Activated naive CD8-positive, alpha-beta T cell treated with anti-CD3 and anti-CD28 coated beads, Interleukin-2, amount 50 U/mL, for 24 hours (primary cell): ENCODE results near the gene TMEM273.

Experiments
- ATAC-seq: fragments of 150-1000 bp; cut with Tn5 transposase; one replicate; pipeline ENCODE4 v1.10.0; 2021
- DNase-seq: peaks from one replicate; pipeline ENCODE4 v3.0.0; 2021
- H3K27ac Mint-ChIP-seq: one replicate; pipeline ENCODE4 v1.8.0; 2021; ENCODE audit warnings: mild to moderate bottlenecking, mixed read lengths
- H3K27me3 Mint-ChIP-seq: one replicate; pipeline ENCODE4 v1.8.0; 2021; ENCODE audit warnings: mixed read lengths
- H3K36me3 Mint-ChIP-seq: one replicate; pipeline ENCODE4 v1.8.0; 2021; ENCODE audit warnings: low read depth, mixed read lengths
- H3K4me1 Mint-ChIP-seq: one replicate; pipeline ENCODE4 v1.8.0; 2021; ENCODE audit warnings: mixed read lengths
- H3K4me3 Mint-ChIP-seq: one replicate; pipeline ENCODE4 v1.8.0; 2021; ENCODE audit warnings: mild to moderate bottlenecking, moderate library complexity, mixed read lengths
- H3K9me3 Mint-ChIP-seq: one replicate; pipeline ENCODE4 v1.8.0; 2021; ENCODE audit warnings: mixed read lengths

Gene TMEM273

DNA sequence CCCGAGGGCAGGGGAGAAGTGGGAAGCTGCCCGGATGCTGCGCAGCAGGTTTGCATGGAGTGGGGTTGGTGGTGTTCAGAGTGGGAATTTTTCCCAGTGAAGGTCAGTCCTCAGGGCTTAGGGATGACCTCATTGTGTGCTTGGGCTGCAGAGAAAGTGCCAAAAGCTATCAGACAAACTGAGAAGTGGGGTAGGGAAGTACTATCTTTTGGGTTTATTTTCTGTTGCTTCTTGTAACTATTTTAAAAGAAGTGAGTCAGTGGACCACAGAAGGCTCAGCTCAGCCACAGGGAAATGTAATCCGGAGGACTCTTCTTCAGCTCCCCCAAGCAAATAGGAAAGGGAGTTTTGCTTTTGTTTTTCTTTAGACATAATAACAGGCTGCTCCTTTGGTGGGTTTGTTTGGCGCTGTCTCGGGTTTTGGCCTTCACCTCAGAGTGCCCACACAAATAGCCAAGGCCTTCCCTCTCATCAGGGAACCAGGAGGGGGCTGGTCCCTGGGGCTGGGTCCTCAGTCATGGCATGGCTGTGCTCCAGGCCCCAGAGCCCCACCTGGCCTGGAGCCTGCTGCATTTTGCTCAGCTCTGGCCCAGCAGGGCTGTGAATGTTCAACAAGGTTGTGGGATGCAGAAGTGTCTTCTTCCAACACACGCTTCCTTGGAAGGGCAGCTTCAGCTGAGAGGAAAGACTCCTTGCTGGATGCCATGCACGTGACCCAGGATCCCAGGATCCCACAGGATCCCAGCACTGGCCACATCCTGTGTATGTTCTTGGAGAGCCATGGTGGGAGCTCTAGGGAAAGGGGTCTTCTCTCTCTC is 49.0 kb downstream of the TMEM273 start:
- no peaks in the 10 kb centered on the region for H3K9me3 Mint-ChIP-seq
- no peak overlapping the region for H3K27ac Mint-ChIP-seq
- ATAC-seq (no peak), DNase-seq (no peak)
- H3K4me3 Mint-ChIP-seq: no peak overlapping the region
- H3K36me3 Mint-ChIP-seq: no peaks in the 10 kb centered on the region
- H3K27me3 Mint-ChIP-seq: peaks cover 7% of the 10 kb centered on the region
- H3K4me1 Mint-ChIP-seq: peaks cover 4% of the 10 kb centered on the region

DNA sequence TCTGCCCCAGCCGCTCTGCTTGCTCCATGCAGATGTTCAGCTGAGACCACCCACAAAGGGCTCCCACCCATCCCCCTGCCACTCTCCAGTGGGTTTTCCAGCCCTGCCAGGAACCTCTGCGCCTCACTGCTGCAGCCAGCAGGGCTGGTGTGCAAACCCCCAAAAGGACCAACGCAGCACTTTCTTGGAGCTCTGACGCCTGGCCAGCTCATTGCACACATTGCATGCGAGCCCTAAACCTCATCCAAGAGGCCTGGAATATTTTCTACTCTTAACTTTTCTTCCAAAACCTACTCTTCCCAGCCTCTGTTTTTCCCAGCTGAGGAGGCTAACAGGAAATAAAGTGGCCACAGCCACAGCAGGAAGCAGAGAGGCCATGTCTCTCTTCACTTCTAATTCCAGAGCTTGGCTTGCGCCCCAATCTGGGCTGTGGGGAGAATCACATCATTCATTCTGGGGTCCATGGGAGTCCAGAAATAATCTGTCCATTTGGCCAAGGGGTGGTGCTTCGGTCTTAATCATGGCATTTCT is 49.8 kb downstream of the TMEM273 start:
- H3K27me3 Mint-ChIP-seq: peaks cover 7% of the 10 kb centered on the region
- DNase-seq: no peak
- ATAC-seq: no peak
- H3K4me3 Mint-ChIP-seq: no peak overlapping the region
- H3K9me3 Mint-ChIP-seq: no peaks in the 10 kb centered on the region
- peaks cover 4% of the 10 kb centered on the region for H3K4me1 Mint-ChIP-seq
- no peaks in the 10 kb centered on the region for H3K36me3 Mint-ChIP-seq
- no peak overlapping the region for H3K27ac Mint-ChIP-seq

DNA sequence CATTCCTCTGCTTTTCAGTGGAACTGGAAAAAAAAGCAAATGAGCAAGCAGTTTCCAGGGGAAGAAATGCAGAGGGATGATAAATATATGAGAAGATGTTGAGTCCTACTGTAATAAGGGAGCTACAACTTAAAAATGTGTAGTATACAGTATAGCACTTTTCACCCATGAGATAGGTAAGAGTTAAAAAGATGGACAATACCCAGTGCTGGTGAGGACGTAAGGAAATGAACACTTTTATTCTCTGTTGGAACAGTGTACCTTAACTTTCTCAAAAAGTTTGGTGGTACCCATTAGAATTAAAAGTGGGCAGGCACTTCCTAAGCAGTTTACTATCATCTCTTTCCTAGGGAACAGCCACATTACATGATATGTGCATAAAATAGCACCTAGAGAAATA is 51.7 kb downstream of the TMEM273 start:
- DNase-seq: no peak
- peaks cover 4% of the 10 kb centered on the region for H3K4me1 Mint-ChIP-seq
- no peak overlapping the region for H3K27ac Mint-ChIP-seq
- no peaks in the 10 kb centered on the region for H3K9me3 Mint-ChIP-seq
- no peak overlapping the region for H3K4me3 Mint-ChIP-seq
- no peaks in the 10 kb centered on the region for H3K36me3 Mint-ChIP-seq
- peaks cover 4% of the 10 kb centered on the region for H3K27me3 Mint-ChIP-seq
- ATAC-seq: no peak

DNA sequence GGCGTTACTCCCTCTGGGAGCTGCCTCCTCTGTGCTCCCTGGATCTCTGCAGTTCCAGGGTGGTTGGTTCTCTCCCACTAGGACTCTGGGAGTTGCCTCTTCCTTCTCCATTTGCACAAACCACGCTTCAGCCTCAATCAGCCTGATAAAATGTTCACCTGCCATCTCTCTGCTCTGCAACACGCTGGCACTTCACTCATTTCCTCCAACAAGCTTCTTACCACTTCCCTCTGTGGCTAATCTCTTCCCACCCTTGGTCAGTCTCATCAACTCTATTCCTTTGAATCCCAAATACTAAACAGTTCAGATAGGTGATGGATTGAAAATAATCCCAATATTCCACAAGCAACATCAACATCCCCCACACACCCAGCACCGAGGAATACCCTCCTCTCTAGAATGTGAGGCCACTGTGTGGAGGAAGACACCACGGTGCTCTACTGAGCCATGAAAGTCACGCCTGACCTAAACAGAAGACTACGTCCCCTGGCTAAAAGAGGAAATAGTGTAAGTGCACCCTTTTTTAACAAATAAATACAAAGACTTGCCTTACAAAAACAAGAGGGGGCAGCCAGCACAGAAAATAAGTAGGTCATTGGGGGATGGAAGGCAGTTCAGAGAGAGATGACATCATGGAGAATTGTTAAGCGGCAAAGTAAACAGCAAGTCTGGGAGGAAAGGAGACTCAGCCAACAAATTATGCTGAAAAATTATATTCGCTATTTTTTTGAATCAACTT is 52.4 kb downstream of the TMEM273 start:
- Mint-ChIP-seq H3K9me3 (no peaks in the 10 kb centered on the region), H3K36me3 (no peaks in the 10 kb centered on the region), H3K4me3 (no peak overlapping the region), H3K27ac (no peak overlapping the region), H3K27me3 (peaks cover 3% of the 10 kb centered on the region), H3K4me1 (peaks cover 4% of the 10 kb centered on the region)
- no peak for DNase-seq
- no peak for ATAC-seq

DNA sequence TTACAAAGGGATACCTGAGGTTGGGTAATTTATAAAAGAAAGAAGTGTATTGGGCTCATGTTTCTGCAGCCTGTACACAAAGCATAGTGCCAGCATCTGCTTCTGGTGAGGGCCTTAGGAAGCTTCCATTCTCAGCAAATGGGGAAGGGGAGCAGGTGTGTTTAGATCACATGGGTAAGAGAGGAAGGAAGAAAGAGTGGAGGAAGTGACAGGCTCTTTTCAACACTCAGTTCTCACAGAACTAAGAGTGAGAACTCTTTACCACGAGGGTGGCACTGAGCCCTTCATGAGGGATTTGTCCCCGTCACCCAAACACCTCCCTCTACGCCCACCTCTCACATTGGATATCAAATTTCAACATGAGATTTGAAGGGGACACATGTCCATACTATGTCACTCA is 53.9 kb downstream of the TMEM273 start:
- H3K27me3 Mint-ChIP-seq: peaks cover 9% of the 10 kb centered on the region
- H3K4me1 Mint-ChIP-seq: peaks cover 4% of the 10 kb centered on the region
- H3K36me3 Mint-ChIP-seq: no peaks in the 10 kb centered on the region
- H3K4me3 Mint-ChIP-seq: no peak overlapping the region
- H3K27ac Mint-ChIP-seq: no peak overlapping the region
- no peak for ATAC-seq
- DNase-seq: no peak
- H3K9me3 Mint-ChIP-seq: no peaks in the 10 kb centered on the region

DNA sequence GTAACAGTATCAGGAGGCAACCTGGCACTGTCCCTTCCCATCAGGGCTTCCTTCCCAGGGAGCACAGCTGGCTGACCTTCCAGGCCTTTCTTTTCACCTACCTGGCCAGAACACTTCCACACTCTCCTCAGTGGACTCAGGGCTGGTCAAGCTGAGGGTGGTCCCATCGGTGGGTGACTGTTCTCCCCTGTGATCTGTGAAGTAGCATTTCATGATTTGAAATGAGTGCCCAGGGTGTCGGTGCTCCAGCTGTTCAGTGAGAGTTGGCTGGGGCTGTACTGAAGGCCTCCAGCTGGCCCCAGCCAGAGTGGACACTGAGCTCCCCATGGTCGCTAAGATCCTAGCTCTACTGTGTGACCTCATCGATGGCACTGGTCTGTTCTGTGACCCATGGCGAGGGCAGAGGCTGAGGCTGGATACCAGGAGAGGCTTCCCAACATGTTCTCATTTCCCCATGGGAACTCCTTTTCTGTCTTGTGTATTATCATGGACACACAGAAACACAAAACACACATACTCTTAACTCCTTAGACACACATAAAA is 54.4 kb downstream of the TMEM273 start, which contains the start of gene FAM170B:
Gene FAM170B (minus strand): TSS at position 316 of the 543 bp plus-strand sequence. CDS start 103 bp downstream, at position 213.
- H3K4me3 Mint-ChIP-seq: no peak within 1 kb of the TSS

DNA sequence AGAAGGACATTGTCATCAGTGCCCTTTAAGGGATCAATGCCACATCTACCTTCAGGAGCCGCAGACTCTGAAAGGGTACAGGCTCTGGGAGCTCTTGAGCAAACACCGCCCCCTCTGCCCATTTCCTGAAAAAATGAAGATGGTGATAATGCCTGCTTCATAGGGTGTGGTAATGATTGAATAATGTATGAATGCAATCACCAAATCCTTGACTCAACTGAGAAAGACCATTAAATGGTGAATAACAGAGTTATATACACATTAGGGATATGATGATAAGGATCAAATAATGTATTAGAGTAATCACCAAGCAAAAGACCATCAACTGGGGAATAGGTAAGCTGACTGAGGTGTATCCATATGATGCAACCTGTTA is 55.8 kb downstream of the TMEM273 start:
- Mint-ChIP-seq H3K9me3 (no peaks in the 10 kb centered on the region), H3K27me3 (peaks cover 22% of the 10 kb centered on the region), H3K27ac (no peak overlapping the region), H3K4me3 (no peak overlapping the region), H3K36me3 (no peaks in the 10 kb centered on the region), H3K4me1 (peaks cover 4% of the 10 kb centered on the region)
- DNase-seq (no peak), ATAC-seq (no peak)

More for the DNA sequence above, 54.4 kb downstream of the TMEM273 start, which contains the start of gene FAM170B:
- DNase-seq: no peak
- Mint-ChIP-seq H3K4me1 (peaks cover 4% of the 10 kb centered on the region), H3K36me3 (no peaks in the 10 kb centered on the region), H3K27ac (no peak within 1 kb of the TSS), H3K9me3 (no peaks in the 10 kb centered on the region), H3K27me3 (peaks cover 14% of the 10 kb centered on the region)
- no peak for ATAC-seq

DNA sequence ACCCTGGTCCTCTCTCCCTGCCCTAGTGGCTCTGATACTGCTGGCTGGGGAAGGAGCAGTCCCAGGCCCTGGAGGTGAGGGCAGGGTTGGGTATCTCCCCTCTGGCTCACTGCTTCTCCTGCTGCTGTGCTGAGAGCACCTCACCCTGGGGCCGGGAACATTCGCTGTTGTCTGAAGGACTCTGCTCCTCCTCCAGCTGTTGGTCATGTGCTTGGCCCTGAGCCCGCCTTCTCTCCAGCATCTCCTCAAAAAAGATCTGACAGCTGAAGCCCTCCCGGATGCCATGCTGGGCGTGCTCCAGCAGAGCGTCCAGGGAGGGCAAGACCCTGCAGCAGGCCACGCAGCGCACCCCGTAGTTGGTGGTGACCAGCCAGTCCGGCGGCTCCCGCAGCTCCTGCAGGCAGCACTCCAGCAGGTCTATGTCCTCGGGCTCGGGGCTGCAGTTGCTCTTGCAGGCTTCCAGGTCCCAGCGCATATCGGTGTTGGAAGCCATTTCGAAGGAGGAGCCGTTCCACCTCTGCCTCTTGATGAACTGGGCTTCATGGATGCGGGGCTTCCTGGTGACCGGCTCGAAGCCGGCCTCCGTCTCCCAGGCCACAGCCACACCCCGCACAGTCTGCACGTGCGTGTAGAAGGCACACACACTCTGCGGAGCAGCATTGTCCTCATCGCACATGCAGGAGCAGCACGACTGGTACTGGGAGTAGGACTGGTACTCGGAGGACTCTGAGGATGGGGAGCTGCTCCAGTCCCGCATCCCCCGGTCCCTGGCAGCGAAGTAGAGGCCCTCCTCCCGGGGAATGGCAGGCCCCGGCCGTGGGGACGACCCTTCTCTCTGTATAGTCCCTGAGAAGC is 56.5 kb downstream of the TMEM273 start:
- Mint-ChIP-seq H3K4me1 (peaks cover 4% of the 10 kb centered on the region), H3K9me3 (no peaks in the 10 kb centered on the region), H3K27ac (no peak overlapping the region), H3K36me3 (no peaks in the 10 kb centered on the region), H3K4me3 (no peak overlapping the region), H3K27me3 (peaks cover 22% of the 10 kb centered on the region)
- DNase-seq: no peak
- no peak for ATAC-seq

DNA sequence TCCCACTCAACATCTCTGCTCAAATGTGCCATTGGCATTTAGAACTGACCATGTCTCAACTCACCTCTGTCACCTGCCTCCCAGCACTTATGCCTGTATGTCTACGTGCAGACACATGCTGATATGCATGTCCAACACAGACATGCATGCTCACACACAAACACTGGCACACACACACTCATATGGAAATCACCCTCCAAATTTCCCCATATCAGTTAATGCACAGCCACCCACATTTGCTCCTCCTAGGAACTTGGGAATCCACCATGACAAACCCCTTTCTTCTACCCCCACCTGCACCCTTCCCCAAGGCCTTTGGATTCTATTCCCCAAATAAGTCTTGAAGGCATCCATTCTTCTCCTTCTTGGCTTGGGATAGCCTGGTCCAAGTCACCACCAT is 58.8 kb downstream of the TMEM273 start:
- no peak overlapping the region for H3K27ac Mint-ChIP-seq
- H3K4me3 Mint-ChIP-seq: no peak overlapping the region
- H3K36me3 Mint-ChIP-seq: no peaks in the 10 kb centered on the region
- H3K4me1 Mint-ChIP-seq: no peaks in the 10 kb centered on the region
- H3K9me3 Mint-ChIP-seq: no peaks in the 10 kb centered on the region
- DNase-seq: no peak
- H3K27me3 Mint-ChIP-seq: peaks cover 19% of the 10 kb centered on the region
- ATAC-seq: no peak

DNA sequence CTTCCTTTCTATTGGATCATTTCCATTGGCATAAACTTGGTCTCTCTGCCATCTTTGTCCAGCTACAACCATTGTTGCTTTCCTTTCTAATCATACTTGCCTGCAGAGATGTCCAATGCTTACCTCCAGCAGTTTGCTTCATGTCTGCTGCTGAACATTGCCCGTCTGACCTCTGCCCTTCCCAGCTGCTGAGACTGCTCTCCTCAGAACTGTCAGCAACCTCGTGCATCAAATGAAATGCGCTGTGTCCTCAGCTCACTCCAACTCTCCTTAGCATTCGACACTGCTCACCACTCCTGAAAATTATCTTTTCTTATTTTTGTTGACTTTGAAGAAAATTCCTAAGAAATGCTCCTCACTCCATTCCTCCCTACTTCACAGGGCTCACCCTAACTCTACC is 59.3 kb downstream of the TMEM273 start:
- Mint-ChIP-seq H3K36me3 (no peaks in the 10 kb centered on the region), H3K27me3 (peaks cover 19% of the 10 kb centered on the region), H3K27ac (no peak overlapping the region), H3K9me3 (no peaks in the 10 kb centered on the region), H3K4me1 (no peaks in the 10 kb centered on the region), H3K4me3 (no peak overlapping the region)
- no peak for ATAC-seq
- no peak for DNase-seq

DNA sequence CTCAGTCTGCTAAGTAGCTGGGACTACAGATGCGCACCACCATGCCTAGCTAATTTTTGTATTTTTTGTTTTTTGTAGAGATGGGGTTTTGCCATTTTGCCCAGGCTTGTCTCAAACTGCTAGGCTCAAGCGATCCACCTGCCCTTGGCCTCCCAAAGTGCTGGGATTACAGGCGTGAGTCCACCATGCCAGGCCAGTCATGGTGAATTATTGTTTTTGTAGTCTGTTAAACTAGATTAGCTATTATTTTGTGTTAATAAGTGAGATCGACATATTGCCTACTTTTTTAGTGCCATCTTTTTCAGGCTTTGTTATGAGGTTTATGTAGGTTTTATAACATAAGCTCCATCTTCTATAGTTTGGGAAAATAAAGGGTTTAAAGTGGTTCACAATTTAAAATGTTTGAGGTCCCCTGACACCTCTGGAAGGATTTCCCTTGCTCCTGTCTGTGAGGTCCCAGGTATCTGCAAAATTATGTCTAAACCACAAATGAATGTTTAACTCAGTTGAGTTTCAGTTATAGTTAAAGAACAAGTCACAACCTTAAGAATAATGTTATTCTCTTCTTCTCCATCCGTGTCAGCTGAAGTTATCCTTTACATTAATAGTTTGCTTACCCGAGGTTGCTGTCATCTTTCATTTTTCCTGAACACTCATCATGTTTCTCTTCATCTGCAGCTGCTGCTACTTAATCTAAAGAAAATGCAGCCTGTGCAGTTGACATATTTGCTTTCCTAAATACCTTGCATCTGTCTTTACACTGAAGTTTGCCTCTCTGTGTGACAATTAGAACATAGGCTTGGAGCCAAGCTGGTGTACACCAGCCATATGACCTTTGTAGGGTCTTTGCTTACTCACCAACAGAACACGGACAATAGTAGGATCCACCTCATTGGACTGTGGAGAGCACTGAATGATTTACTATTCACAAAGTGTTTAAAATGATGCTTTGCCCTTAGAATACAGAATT is 63.9 kb downstream of the TMEM273 start:
- Mint-ChIP-seq H3K4me3 (no peak overlapping the region), H3K9me3 (no peaks in the 10 kb centered on the region), H3K27ac (no peak overlapping the region), H3K27me3 (peaks cover 17% of the 10 kb centered on the region), H3K4me1 (no peaks in the 10 kb centered on the region), H3K36me3 (no peaks in the 10 kb centered on the region)
- ATAC-seq (no peak), DNase-seq (no peak)

DNA sequence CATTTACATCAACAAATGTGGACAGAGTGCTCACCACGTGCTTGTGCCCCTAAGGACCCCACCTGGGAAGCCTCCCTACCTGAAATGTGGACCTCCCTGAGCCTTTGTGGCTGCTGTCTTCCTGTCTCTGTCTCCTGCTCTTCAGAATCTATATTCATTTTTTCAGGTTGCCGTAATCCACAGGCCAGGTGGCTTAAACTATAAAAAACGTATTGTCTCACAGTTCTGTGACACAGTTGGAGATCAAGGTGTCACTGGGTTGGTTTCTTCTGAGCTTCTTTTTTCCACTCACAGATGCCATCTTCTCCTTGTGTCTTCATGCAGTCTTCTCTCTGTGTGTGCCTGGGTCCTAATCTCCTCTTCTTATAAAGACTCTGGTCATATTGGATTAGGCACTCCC is 67.3 kb downstream of the TMEM273 start:
- Mint-ChIP-seq H3K4me1 (no peaks in the 10 kb centered on the region), H3K27me3 (peaks cover 12% of the 10 kb centered on the region), H3K27ac (no peak overlapping the region), H3K4me3 (no peak overlapping the region), H3K9me3 (no peaks in the 10 kb centered on the region), H3K36me3 (no peaks in the 10 kb centered on the region)
- no peak for DNase-seq
- ATAC-seq: no peak

DNA sequence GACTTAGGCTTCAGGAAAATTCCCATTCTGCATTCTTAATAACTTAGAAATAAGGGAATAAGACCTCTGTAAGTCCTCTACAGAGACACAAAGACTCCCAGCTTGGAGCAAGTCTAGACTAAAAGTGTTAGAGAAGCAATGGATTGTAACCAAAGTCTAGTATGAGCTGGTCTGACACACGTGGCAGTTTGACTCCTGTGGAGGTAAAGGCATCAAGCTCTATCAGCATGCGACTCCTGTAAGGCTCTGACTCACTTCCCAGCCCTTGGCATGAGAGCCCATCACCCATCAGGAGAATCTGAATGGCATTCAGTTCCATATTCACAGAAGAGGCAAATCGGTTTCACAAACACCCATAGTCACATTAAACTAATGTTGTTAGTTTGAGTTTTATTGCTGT is 68.4 kb downstream of the TMEM273 start:
- H3K4me3 Mint-ChIP-seq: no peak overlapping the region
- H3K27ac Mint-ChIP-seq: no peak overlapping the region
- ATAC-seq (no peak), DNase-seq (no peak)
- peaks cover 15% of the 10 kb centered on the region for H3K27me3 Mint-ChIP-seq
- peaks cover 2% of the 10 kb centered on the region for H3K4me1 Mint-ChIP-seq
- no peaks in the 10 kb centered on the region for H3K9me3 Mint-ChIP-seq
- no peaks in the 10 kb centered on the region for H3K36me3 Mint-ChIP-seq
